Stimulated activated CD8-positive, alpha-beta memory T cell treated with anti-CD3 and anti-CD28 coated beads, Interleukin-15, amount 100 ng/mL, for 24 hours (primary cell): ENCODE data around the gene IQCK.

Experiments used
- DNase-seq: peaks from one replicate; pipeline ENCODE4 v3.0.0-alpha.2; 2020; ENCODE audit warnings: low read depth

Gene IQCK

GRCh38 chr16:19861133-19861532 is 143.1 kb downstream of the IQCK start:
- no peak for DNase-seq

- no peak for DNase-seq
Observed at GRCh38 chr16:19861811-19862327, 143.8 kb downstream of the IQCK start.

- DNase-seq: no peak
Observed at GRCh38 chr16:19863990-19864389, 145.9 kb downstream of the IQCK start.

GRCh38 chr16:19864566-19864965 is 146.5 kb downstream of the IQCK start:
- no peak for DNase-seq

DNA sequence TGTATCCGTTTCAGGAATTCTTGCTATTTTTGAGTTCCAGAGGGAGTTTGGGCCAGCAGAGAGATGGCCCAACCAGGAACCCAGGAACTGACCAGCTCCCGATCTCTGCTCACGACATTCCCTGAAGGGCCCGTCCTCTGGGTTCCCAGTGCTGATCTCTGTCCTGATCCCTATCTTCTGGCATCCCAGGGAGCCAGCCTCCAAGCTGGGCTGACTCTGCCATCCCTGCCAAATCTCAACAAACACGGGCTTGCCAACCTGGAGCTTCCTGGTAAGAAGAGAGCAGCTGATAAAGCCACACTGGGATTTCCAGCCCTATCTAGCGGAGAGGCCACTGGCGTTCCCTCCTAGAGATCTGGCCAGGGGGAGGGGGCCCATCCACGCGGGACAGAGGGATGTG is 150.3 kb downstream of the IQCK start:
- no peak for DNase-seq

DNA sequence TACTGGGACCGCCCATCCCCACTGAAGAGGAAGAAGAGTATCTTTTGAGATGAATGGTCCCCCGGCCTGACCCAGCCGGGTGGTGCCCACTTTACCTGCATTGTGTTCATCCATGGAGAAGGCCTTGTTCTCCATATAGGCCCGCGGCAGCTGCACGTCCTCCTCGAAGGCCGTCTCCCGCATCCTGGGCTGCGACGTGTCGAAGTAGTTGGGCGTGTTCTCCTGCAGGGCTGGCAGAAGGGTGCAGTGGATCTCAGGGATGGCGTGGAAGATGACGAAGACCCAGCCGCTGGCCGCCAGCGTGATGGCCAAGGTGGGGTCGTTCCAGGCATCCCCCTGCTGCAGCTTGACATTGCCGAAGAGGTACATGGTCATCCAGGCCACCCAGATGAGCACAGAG is 153.7 kb downstream of the IQCK start:
- no peak for DNase-seq

DNA sequence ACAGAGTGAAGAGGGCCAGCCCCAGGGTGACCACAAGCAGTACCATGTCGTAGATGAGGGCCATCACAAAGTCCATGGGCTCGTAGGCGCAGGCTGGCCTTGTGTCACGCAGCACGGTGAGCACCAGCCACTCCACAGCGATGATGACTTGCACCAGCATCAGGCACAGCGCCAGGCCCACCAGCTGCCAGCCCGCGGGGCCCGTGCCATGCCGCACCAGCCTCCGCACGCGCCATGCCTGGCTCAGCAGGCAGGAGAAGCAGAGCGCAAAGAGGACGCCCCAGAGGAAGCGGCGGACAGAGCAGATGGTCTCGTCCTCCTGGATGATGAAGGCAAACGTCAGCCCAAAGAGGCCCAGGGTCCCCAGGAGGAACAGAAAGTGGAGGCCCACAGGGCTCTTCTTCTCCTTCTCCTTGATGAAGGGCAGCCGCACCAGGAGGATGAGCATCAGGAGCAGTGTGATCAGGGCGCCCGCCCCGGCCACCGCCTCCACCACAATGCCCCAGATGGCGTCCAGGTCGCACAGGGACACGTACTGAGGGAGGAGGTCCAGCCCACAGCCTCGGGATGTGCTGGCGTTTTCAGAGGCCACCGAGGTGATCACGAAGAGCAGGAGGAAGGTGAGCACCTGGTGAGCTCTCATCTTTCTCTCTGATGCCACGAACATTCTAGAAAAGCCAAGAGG is 154.2 kb downstream of the IQCK start:
- DNase-seq: no peak

DNA sequence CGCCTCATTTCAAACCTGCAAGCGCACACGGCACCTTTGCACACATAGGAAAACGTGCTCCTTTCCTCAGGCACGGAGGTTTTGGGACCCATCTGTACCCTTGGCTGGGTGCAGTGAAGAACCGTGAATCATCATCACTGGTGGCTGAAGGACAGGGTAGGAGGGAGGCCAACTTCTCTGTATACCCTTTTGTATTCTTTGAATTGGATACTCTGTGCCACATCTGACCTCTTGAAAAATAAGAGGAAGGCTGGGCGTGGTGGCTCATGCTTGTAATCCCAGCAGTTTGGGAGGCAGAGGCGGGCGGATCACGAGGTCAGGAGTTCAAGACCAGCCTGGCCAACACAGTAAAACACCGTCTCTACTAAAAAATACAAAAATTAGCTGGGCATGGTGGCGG is 154.9 kb downstream of the IQCK start:
- no peak for DNase-seq

- no peak for DNase-seq
Observed at GRCh38 chr16:19874026-19874425, 156.0 kb downstream of the IQCK start.

- no peak for DNase-seq
Observed at GRCh38 chr16:19874851-19875546, 156.9 kb downstream of the IQCK start.

GRCh38 chr16:19875900-19876299 is 157.8 kb downstream of the IQCK start:
- no peak for DNase-seq

DNA sequence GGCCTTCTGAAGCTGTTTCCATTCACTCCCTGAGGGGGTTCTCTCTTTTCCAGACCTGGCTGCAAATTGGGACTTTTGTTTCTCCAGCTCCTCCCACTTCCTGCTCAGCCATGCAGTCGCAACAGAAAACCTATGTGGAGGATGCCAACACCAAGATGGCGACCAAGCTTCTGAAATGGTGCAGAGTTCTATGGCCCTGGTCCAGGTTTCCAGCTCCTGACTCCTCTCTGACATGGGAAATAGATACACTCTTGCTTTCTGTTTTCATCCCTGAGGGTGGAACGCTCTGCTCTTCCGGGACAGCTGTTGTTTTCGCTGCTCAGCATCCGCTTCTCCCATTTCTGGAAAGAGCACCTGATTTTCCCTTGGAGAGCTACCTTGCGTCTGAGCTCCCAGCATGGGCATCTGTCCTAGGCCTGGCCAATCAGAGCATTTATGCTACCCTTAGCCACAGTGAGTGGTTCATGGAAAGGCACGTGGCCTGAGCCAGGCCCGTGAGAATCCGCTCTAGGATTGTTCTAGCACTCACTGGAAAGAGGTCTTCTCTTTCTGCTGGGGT is 158.5 kb downstream of the IQCK start:
- no peak for DNase-seq

- DNase-seq: no peak
Observed at GRCh38 chr16:19878757-19879156, 160.7 kb downstream of the IQCK start.

DNA sequence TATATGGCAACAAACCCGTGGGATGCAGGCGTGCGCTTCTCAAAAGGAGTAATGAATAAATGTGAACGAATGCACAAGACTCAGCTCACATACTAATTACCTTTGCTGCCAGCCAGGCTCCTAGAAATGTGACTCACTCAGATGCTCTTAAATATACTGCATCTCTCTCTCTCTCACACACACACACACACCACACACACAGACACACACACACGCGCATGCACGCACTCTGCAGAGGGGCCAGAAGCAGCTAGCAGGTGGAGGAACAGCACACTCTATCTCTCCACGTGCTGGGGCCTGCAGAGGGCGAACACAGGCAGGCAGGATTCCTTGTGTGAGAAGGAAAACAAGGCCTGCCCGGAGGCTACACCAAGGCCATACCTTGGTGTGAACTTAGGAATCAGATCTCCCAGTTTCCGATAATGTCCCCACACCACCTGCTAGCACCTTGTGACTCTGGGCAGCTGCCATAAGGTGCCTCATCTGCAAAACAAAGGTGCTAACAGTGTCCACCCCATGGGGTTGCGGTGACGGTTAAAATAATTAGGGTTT is 161.2 kb downstream of the IQCK start:
- DNase-seq: no peak

GRCh38 chr16:19881028-19881427 is 163.0 kb downstream of the IQCK start:
- no peak for DNase-seq

GRCh38 chr16:19881783-19882182 is 163.7 kb downstream of the IQCK start:
- DNase-seq: no peak

- no peak for DNase-seq
Observed at GRCh38 chr16:19882186-19882585, 164.1 kb downstream of the IQCK start.

DNA sequence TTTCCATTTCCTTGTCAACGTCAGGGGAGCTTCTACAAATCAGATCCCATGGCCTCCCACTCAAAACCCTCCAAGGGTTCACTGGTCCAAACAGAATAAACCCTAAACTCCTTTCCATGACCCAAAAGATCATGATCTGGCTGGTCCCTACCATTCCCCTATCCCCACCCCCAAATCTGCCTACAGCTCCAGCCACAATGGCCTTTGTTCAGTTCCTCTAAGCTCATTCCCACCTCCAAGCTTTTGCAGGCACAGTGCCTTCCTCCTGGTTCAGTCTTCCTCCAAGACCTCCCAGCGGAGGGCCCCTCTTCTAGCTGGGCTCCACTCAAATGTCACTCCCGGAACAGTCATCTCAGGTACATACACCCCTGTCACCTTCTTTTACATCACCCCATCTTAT is 164.6 kb downstream of the IQCK start:
- no peak for DNase-seq

DNA sequence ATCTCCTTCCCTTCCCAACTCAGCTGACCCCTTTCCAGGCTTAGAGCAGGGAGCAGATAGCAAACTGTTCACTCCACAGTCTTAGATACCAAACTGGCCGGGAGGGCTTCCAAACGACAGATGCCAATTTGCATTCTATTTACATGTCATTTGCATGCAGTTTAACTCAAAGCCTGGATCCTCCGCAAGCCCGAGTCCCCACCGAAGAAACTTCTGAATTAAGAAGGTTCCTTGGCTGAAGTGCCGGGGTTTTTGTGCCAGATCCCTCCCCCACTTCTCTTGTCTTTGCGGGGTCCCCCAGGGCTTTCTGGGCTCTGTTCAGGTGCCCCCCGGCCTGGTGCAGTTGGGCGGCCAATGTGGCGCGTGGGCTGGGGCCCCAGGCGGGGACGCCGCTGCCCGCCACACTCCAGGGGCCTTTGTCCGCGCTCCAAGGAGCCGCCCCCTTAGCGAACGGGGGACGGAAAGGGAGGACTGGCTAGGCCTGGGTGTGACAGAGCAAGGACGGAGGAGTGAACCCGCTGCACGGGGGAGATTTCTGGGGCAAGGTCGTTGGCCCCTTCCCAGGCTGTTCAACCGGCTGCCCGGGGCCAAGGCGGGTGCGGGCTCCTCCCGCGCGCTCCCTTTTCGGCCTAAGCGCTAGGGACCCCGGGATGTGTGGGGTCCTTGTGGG is 165.4 kb downstream of the IQCK start:
- no peak for DNase-seq

GRCh38 chr16:19883966-19884485 is 166.0 kb downstream of the IQCK start:
- DNase-seq: no peak

DNA sequence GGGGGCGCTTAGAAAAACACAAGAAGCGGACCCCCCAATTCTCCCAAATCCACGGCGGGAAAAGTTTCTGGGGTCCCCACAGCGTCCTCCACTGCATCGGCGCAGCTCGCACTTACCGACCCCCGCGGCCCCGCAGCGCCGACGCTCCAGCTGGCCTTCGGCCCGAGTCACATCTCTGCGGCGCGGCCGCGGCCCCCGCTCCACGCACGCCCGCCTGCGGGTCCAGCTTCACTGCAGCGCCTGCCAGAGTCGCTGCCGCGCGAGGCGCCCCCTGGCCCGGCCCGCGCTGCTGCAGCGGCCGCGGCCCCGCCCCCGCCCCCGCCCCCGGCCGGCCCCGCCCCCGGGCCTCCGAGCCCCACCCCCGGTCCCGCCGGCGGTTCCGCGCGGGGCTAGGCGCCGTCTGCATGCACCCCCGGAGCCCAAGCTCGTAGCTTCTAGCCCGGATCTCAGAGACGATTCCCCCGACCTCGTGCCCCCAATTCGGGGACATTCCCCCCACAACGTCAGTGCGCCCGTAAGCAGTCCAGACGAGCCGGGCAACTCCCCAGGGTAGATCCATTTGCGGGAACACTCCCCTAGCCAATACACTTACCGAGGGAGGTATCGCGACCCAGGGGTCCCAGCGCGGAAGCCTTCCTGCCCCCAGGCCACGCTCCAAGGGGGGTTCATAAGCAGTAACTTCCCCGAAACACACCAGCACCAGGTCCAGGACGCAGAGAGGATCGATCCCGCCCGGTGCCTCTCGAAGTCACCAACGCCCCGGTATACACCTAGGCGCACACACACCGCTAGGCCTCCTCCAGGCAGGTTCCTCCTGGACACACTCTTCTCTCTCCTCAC is 166.8 kb downstream of the IQCK start, which contains the start of gene GPRC5B:
GPRC5B (minus strand) TSS at position 238 of the 840 bp plus-strand sequence. CDS start 12,003 bp downstream, outside the sequence.
- no peak for DNase-seq
